GM23338 (cell line): ENCODE measurements around the gene BATF3. TPM values are rescaled to one million over a fixed set of nuclear protein-coding genes. Genes with fewer than 3 reads are reported as not detected.

Experiments used
- ATAC-seq: fragments of 200-7000 bp; cut with Tn5 transposase; 3 replicates; pipeline ENCODE4 v1.9.1; 2020
- DNase-seq: peaks from one replicate; pipeline ENCODE4 v3.0.0-alpha.2; 2015; ENCODE audit warnings: low spot score
- H2AFZ ChIP-seq: fragments of 200-600 bp; sonication (generic); 2 replicates; pipeline ENCODE4 v1.8.0; 2016; ENCODE audit warnings: antibody characterized with exemption, mild to moderate bottlenecking, moderate library complexity
- H3F3A ChIP-seq: fragments of 200-600 bp; sonication (generic); replicated peaks from 2 replicates; pipeline ENCODE4 v1.8.0; 2017; ENCODE audit warnings: antibody characterized with exemption, mixed run types, low read depth
- H3K27ac ChIP-seq: fragments of 200-600 bp; sonication (generic); 2 replicates; pipeline ENCODE4 v1.6.1; 2016; ENCODE audit warnings: low read depth
- H3K27me3 ChIP-seq: fragments of 200-600 bp; sonication (generic); 2 replicates; pipeline ENCODE4 v1.8.0; 2016; ENCODE audit warnings: mild to moderate bottlenecking, mixed run types, moderate library complexity; ENCODE audit not compliant: insufficient read depth
- H3K36me3 ChIP-seq: fragments of 200-600 bp; sonication (generic); 2 replicates; pipeline ENCODE4 v1.8.0; 2016; ENCODE audit warnings: mild to moderate bottlenecking; ENCODE audit not compliant: insufficient read depth
- H3K4me1 ChIP-seq: fragments of 200-600 bp; sonication (generic); 2 replicates; pipeline ENCODE4 v1.8.0; 2016; ENCODE audit warnings: mild to moderate bottlenecking, moderate library complexity; ENCODE audit not compliant: insufficient read depth
- H3K4me2 ChIP-seq: fragments of 200-600 bp; sonication (generic); 2 replicates; pipeline ENCODE4 v1.7.1; 2017; ENCODE audit warnings: mixed run types
- H3K4me3 ChIP-seq: fragments of 200-600 bp; sonication (generic); 2 replicates; pipeline ENCODE4 v1.6.1; 2016; ENCODE audit warnings: mixed run types
- H3K79me2 ChIP-seq: fragments of 200-600 bp; sonication (generic); replicated peaks from 2 replicates; pipeline ENCODE4 v1.8.0; 2017; ENCODE audit warnings: mild to moderate bottlenecking; ENCODE audit not compliant: insufficient read depth
- H3K9me2 ChIP-seq: fragments of 200-600 bp; sonication (generic); 2 replicates; pipeline ENCODE4 v1.8.0; 2017; ENCODE audit not compliant: insufficient read depth
- H4K20me1 ChIP-seq: fragments of 200-600 bp; sonication (generic); replicated peaks from 2 replicates; pipeline ENCODE4 v1.8.0; 2017; ENCODE audit warnings: mild to moderate bottlenecking; ENCODE audit not compliant: insufficient read depth
- H3K27ac Mint-ChIP-seq: 2 replicates; pipeline ENCODE4 v1.8.0; 2020; ENCODE audit warnings: inconsistent platforms, mild to moderate bottlenecking, moderate library complexity, mixed read lengths
- H3K27me3 Mint-ChIP-seq: 3 replicates; pipeline ENCODE4 v1.8.0; 2022; ENCODE audit warnings: low read depth, mild to moderate bottlenecking, moderate library complexity, mixed read lengths, inconsistent platforms; ENCODE audit not compliant: insufficient read depth, poor library complexity
- H3K36me3 Mint-ChIP-seq: 3 replicates; pipeline ENCODE4 v1.8.0; 2021; ENCODE audit warnings: low read depth, mild to moderate bottlenecking, inconsistent platforms, moderate library complexity, mixed read lengths
- H3K4me1 Mint-ChIP-seq: 3 replicates; pipeline ENCODE4 v1.8.0; 2020; ENCODE audit warnings: mild to moderate bottlenecking, inconsistent platforms, mixed read lengths
- H3K4me3 Mint-ChIP-seq: 3 replicates; pipeline ENCODE4 v1.8.0; 2021; ENCODE audit warnings: moderate library complexity, mild to moderate bottlenecking, inconsistent platforms, mixed read lengths
- H3K9me3 Mint-ChIP-seq: 3 replicates; pipeline ENCODE4 v1.8.0; 2020; ENCODE audit warnings: moderate library complexity, mild to moderate bottlenecking, inconsistent platforms, mixed read lengths
- CREB1 ChIP-seq: fragments of 250-450 bp; sonication (Bioruptor Pico); IDR thresholded peaks from 2 replicates; pipeline ENCODE4 v1.5.0; 2020; ENCODE audit warnings: low read depth, mild to moderate bottlenecking, moderate library complexity
- ETS1 ChIP-seq: IDR thresholded peaks from 2 replicates; pipeline ENCODE4 v1.6.1; 2016; ENCODE audit warnings: antibody characterized with exemption
- EZH2 ChIP-seq: fragments of 200-600 bp; sonication (generic); IDR thresholded peaks from one replicate; pipeline ENCODE4 v1.8.0; 2017; ENCODE audit warnings: antibody characterized with exemption, mild to moderate bottlenecking, low read depth; ENCODE audit not compliant: unreplicated experiment
- EZH2phosphoT487 ChIP-seq: fragments of 200-600 bp; sonication (generic); IDR thresholded peaks from one replicate; pipeline ENCODE4 v1.8.1; 2018; ENCODE audit warnings: antibody characterized with exemption; ENCODE audit not compliant: unreplicated experiment
- JUNB ChIP-seq: IDR thresholded peaks from one replicate; pipeline ENCODE4 v1.6.1; 2016; ENCODE audit warnings: antibody characterized with exemption; ENCODE audit not compliant: unreplicated experiment
- NANOG ChIP-seq: IDR thresholded peaks from 2 replicates; pipeline ENCODE4 v1.6.1; 2016; ENCODE audit warnings: antibody characterized with exemption, borderline replicate concordance
- POLR2AphosphoS5 ChIP-seq: IDR thresholded peaks from 2 replicates; pipeline ENCODE4 v1.6.1; 2016; ENCODE audit warnings: antibody characterized with exemption, low read depth
- STAT1 ChIP-seq: IDR thresholded peaks from one replicate; pipeline ENCODE4 v1.6.1; 2016; ENCODE audit warnings: antibody characterized with exemption; ENCODE audit not compliant: unreplicated experiment
- ZNF114 ChIP-seq: fragments of 250-450 bp; sonication (Bioruptor Pico); IDR thresholded peaks from 2 replicates; pipeline ENCODE4 v1.5.0; 2020; ENCODE audit warnings: mild to moderate bottlenecking, moderate library complexity
- polyA plus RNA-seq: library from polyadenylated mRNA; unstranded; fragments of >200 nt; fragmentation: Nextera tagmentation; extraction: Ambion mirVana; gene quantifications from 2 replicates; pipeline ENCODE4 v1.2.1, GENCODE V29; 2016
- total RNA-seq: library from RNA; depleted of rRNA; stranded (reverse); fragments of >200 nt; shearing (Covaris generic); gene quantifications from 2 replicates; pipeline ENCODE4 v1.2.3, GENCODE V29; 2014
- TF ChIP-seq, protein P1 (sequence below): fragments of 250-450 bp; sonication (Bioruptor Pico); IDR thresholded peaks from 2 replicates; pipeline ENCODE4 v1.5.0; 2020; ENCODE audit warnings: mild to moderate bottlenecking, moderate library complexity
- TF ChIP-seq, protein P2 (sequence below), 2 experiments: fragments of 200-600 bp in 1 of 2; sonication (generic) in 1 of 2; conservative IDR thresholded peaks; 2 replicates each; pipeline versions ENCODE4 v1.5.1 to v1.6.1; 2016 to 2017; ENCODE audit warnings: antibody characterized with exemption in 2 of 2, low read depth in 2 of 2, mild to moderate bottlenecking in 2 of 2, moderate library complexity in 1 of 2

Gene BATF3
- total and polyA plus RNA-seq, 2 experiments from 2014 or later, result 3.6 to 7.8 TPM

DNA sequence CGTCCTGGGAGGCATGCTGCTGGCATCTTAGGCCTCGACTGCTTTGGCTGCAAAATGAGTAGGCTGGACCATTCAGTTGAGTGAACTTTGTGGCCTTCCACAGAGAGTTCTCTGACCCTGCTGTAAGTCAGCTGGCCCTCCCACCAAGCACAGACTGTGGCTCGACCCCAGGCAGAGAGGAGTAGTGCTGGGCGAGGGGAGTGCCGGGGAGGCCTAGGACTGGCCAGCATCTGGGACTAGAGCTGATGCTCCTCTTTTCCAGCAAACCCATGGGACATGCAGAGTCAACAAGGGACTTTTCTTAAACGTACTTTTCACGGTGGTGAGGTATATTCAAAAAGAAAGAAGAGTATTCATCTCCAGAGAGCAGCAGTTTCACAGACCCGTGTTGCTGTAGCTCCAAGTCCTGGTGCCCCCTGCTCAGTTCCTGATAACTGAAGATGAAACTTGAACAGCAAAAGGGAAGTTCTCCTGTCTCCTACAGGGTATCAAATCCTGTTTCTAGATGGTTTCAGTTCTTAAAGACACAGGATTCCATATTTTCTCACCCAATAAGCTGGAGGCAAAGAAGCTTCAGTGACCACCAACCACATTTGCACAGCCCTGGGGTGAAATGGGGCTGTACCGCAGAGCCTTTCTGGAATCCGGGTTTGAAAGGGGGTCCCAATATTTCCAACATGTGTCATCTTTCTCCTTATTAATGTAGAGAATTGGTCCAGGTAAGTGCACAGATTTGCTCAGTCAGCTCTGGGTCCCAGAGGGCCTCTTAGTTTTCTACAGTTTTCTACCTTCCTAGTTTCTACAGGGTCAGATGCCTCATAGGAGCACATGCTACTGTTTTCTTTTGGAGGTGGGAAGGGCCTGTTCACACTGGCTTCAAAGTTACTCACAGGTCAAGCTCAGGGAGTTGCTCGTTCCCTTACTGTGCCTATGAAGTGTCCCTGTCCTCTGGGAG lies 20.9 kb downstream of the BATF3 start:
- H3F3A ChIP-seq, result no peaks in the 10 kb centered on the region
- H4K20me1 ChIP-seq, result no peaks in the 10 kb centered on the region
- DNase-seq, result no peak
- H3K27me3 Mint-ChIP-seq, result peaks cover 3% of the 10 kb centered on the region
- no peaks in the 10 kb centered on the region for H3K4me1 ChIP-seq
- no peaks in the 10 kb centered on the region for H3K36me3 ChIP-seq
- H3K9me2 ChIP-seq, result peaks cover 13% of the 10 kb centered on the region
- no peaks in the 10 kb centered on the region for H3K9me3 Mint-ChIP-seq
- no peaks in the 10 kb centered on the region for H3K79me2 ChIP-seq
- TF ChIP-seq, protein P1, sequence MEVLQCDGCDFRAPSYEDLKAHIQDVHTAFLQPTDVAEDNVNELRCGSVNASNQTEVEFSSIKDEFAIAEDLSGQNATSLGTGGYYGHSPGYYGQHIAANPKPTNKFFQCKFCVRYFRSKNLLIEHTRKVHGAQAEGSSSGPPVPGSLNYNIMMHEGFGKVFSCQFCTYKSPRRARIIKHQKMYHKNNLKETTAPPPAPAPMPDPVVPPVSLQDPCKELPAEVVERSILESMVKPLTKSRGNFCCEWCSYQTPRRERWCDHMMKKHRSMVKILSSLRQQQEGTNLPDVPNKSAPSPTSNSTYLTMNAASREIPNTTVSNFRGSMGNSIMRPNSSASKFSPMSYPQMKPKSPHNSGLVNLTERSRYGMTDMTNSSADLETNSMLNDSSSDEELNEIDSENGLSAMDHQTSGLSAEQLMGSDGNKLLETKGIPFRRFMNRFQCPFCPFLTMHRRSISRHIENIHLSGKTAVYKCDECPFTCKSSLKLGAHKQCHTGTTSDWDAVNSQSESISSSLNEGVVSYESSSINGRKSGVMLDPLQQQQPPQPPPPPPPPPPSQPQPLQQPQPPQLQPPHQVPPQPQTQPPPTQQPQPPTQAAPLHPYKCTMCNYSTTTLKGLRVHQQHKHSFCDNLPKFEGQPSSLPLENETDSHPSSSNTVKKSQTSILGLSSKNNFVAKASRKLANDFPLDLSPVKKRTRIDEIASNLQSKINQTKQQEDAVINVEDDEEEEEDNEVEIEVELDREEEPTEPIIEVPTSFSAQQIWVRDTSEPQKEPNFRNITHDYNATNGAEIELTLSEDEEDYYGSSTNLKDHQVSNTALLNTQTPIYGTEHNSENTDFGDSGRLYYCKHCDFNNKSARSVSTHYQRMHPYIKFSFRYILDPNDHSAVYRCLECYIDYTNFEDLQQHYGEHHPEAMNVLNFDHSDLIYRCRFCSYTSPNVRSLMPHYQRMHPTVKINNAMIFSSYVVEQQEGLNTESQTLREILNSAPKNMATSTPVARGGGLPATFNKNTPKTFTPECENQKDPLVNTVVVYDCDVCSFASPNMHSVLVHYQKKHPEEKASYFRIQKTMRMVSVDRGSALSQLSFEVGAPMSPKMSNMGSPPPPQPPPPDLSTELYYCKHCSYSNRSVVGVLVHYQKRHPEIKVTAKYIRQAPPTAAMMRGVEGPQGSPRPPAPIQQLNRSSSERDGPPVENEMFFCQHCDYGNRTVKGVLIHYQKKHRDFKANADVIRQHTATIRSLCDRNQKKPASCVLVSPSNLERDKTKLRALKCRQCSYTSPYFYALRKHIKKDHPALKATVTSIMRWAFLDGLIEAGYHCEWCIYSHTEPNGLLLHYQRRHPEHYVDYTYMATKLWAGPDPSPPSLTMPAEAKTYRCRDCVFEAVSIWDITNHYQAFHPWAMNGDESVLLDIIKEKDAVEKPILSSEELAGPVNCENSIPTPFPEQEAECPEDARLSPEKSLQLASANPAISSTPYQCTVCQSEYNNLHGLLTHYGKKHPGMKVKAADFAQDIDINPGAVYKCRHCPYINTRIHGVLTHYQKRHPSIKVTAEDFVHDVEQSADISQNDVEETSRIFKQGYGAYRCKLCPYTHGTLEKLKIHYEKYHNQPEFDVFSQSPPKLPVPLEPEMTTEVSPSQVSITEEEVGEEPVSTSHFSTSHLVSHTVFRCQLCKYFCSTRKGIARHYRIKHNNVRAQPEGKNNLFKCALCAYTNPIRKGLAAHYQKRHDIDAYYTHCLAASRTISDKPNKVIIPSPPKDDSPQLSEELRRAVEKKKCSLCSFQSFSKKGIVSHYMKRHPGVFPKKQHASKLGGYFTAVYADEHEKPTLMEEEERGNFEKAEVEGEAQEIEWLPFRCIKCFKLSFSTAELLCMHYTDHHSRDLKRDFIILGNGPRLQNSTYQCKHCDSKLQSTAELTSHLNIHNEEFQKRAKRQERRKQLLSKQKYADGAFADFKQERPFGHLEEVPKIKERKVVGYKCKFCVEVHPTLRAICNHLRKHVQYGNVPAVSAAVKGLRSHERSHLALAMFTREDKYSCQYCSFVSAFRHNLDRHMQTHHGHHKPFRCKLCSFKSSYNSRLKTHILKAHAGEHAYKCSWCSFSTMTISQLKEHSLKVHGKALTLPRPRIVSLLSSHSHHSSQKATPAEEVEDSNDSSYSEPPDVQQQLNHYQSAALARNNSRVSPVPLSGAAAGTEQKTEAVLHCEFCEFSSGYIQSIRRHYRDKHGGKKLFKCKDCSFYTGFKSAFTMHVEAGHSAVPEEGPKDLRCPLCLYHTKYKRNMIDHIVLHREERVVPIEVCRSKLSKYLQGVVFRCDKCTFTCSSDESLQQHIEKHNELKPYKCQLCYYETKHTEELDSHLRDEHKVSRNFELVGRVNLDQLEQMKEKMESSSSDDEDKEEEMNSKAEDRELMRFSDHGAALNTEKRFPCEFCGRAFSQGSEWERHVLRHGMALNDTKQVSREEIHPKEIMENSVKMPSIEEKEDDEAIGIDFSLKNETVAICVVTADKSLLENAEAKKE (CRISPR knock-in tag), result no peak
- H3K27ac Mint-ChIP-seq, result no peak overlapping the region
- no peak overlapping the region for H3K27ac ChIP-seq
- no peak overlapping the region for H3K4me3 ChIP-seq
- ATAC-seq, result peak; percentile 65
- H3K4me1 Mint-ChIP-seq, result peaks cover 17% of the 10 kb centered on the region
- H3K36me3 Mint-ChIP-seq, result no peaks in the 10 kb centered on the region; the same call in 2 of the 3 replicates
- H3K4me3 Mint-ChIP-seq, result no peak overlapping the region
- H3K27me3 ChIP-seq, result no peaks in the 10 kb centered on the region
- H2AFZ ChIP-seq, result no peak overlapping the region; the same call in 1 of the 2 replicates
- H3K4me2 ChIP-seq, result no peak overlapping the region

GRCh38 chr1:212677573-212677972 lies 22.1 kb downstream of the BATF3 start:
- no peaks in the 10 kb centered on the region for H3K36me3 ChIP-seq
- H4K20me1 ChIP-seq, result no peaks in the 10 kb centered on the region
- H3K4me2 ChIP-seq, result no peak overlapping the region
- H3K79me2 ChIP-seq, result no peaks in the 10 kb centered on the region
- no peak overlapping the region for H3K27ac Mint-ChIP-seq
- H3K27me3 ChIP-seq, result no peaks in the 10 kb centered on the region
- peaks cover 8% of the 10 kb centered on the region for H3K9me2 ChIP-seq
- ATAC-seq (no peak), DNase-seq (no peak)
- no peaks in the 10 kb centered on the region for H3K4me1 ChIP-seq
- H3K4me1 Mint-ChIP-seq, result peaks cover 15% of the 10 kb centered on the region
- no peak overlapping the region for H3K27ac ChIP-seq
- no peaks in the 10 kb centered on the region for H3K9me3 Mint-ChIP-seq
- no peaks in the 10 kb centered on the region; the same call in 2 of the 3 replicates for H3K36me3 Mint-ChIP-seq
- H3F3A ChIP-seq, result no peaks in the 10 kb centered on the region
- H3K27me3 Mint-ChIP-seq, result peaks cover 3% of the 10 kb centered on the region
- H2AFZ ChIP-seq, result no peak overlapping the region
- no peak overlapping the region for H3K4me3 ChIP-seq
- H3K4me3 Mint-ChIP-seq, result no peak overlapping the region
- TF ChIP-seq, protein P2, sequence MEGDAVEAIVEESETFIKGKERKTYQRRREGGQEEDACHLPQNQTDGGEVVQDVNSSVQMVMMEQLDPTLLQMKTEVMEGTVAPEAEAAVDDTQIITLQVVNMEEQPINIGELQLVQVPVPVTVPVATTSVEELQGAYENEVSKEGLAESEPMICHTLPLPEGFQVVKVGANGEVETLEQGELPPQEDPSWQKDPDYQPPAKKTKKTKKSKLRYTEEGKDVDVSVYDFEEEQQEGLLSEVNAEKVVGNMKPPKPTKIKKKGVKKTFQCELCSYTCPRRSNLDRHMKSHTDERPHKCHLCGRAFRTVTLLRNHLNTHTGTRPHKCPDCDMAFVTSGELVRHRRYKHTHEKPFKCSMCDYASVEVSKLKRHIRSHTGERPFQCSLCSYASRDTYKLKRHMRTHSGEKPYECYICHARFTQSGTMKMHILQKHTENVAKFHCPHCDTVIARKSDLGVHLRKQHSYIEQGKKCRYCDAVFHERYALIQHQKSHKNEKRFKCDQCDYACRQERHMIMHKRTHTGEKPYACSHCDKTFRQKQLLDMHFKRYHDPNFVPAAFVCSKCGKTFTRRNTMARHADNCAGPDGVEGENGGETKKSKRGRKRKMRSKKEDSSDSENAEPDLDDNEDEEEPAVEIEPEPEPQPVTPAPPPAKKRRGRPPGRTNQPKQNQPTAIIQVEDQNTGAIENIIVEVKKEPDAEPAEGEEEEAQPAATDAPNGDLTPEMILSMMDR (conservative IDR thresholded peaks at IDR 0.05; ENCODE audit: low read depth in 2 of 2), result no peak
- no peak for TF ChIP-seq ETS1
- TF ChIP-seq CREB1 (CRISPR knock-in tag), result no peak
- no peak for TF ChIP-seq EZH2phosphoT487
- TF ChIP-seq NANOG, result no peak
- no peak for TF ChIP-seq EZH2
- TF ChIP-seq STAT1, result no peak
- no peak for TF ChIP-seq ZNF114 (CRISPR knock-in tag)
- TF ChIP-seq POLR2AphosphoS5, result no peak
- TF ChIP-seq JUNB, result no peak
